Mucosa of descending colon (tissue), 3 donors: Measurements from ENCODE around the gene TNNT2. TPM values are rescaled to one million over a fixed set of nuclear protein-coding genes. Genes with fewer than 3 reads are reported as not detected.

Experiments used
- ATAC-seq: fragments of 200-7000 bp; cut with Tn5 transposase; one replicate; pipeline ENCODE4 v1.9.1; 2020; ENCODE audit warnings: mild to moderate bottlenecking, moderate library complexity
- DNase-seq, 3 donors: peaks; one replicate each; pipeline ENCODE4 v3.0.0-alpha.2; 2020
- H3K36me3 ChIP-seq: fragments of 200-600 bp; one replicate; pipeline ENCODE4 v1.8.0; 2021; ENCODE audit warnings: low read depth, mild to moderate bottlenecking
- H3K4me1 ChIP-seq: fragments of 200-600 bp; one replicate; pipeline ENCODE4 v1.8.0; 2021; ENCODE audit warnings: low read depth, mild to moderate bottlenecking
- H3K4me3 ChIP-seq: fragments of 200-600 bp; one replicate; pipeline ENCODE4 v1.8.0; 2021; ENCODE audit warnings: mild to moderate bottlenecking
- H3K9me3 ChIP-seq: fragments of 200-600 bp; one replicate; pipeline ENCODE4 v1.8.0; 2021; ENCODE audit warnings: mild to moderate bottlenecking
- intact Hi-C, 2 donors: fragments of 100-400 bp; cut with DNase I in 1 of 2; cut with micrococcal nuclease in 1 of 2; formaldehyde crosslinking; loops; one replicate each; pipeline versions ENCODE4 v1.11.0 to v1.11.1; 2022; cut with DNase I, micrococcal nuclease
- total RNA-seq, 3 donors: library from RNA; stranded (reverse); fragmentation: NEBNext Ultra II Directional in 2 of 3; extraction: Animal tissue kit (Norgen Biotek cat#: 25700) in 2 of 3; gene quantifications; one replicate each; pipeline versions ENCODE4 v1.2.1 to v1.2.4, GENCODE V29; 2021 to 2023
- TF ChIP-seq, protein P1 (sequence below): fragments of 200-600 bp; IDR thresholded peaks from one replicate; pipeline ENCODE4 v1.8.0; 2022; ENCODE audit warnings: antibody characterized with exemption, mild to moderate bottlenecking
- donor health status: DM: no; HTN: no; CAD: no; lungs with moderate emphysema.
- donor health status: DM: no; HTN: no; CAD: no.
- donor health status: DM: no; HTN: yes; CAD: no.

TNNT2 gene
- total RNA-seq, 3 donors from 2014 or later = 0.28 to 4.0 (median 2.0) TPM

DNA sequence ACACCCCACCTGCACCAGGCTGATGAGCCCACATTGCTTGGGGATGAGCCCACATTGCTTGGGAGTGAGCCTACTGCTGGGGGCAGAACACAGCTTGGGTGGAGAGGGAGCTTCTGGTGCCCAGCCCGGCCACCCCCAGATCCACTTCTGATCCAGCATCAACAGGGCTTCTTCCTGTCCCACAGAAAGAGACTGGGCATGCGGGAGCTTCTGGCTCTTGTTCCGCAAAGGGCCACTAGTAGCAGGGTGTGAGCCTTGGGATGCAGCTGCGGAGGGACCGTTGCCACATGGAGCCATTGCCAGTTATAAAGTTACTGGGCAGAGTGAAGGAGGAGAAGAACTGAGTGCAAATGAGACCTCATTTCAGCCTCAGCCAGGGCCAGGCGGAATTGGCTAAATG lies 57.8 kb downstream of the TNNT2 start:
- ATAC-seq (no peak), DNase-seq (no peak)
- TF ChIP-seq, protein P1, sequence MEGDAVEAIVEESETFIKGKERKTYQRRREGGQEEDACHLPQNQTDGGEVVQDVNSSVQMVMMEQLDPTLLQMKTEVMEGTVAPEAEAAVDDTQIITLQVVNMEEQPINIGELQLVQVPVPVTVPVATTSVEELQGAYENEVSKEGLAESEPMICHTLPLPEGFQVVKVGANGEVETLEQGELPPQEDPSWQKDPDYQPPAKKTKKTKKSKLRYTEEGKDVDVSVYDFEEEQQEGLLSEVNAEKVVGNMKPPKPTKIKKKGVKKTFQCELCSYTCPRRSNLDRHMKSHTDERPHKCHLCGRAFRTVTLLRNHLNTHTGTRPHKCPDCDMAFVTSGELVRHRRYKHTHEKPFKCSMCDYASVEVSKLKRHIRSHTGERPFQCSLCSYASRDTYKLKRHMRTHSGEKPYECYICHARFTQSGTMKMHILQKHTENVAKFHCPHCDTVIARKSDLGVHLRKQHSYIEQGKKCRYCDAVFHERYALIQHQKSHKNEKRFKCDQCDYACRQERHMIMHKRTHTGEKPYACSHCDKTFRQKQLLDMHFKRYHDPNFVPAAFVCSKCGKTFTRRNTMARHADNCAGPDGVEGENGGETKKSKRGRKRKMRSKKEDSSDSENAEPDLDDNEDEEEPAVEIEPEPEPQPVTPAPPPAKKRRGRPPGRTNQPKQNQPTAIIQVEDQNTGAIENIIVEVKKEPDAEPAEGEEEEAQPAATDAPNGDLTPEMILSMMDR = no peak
- intact Hi-C loops = no loop called here
- Histone ChIP-seq H3K36me3 (no peaks in the 10 kb centered on the region), H3K4me3 (no peak overlapping the region), H3K9me3 (no peaks in the 10 kb centered on the region), H3K4me1 (no peaks in the 10 kb centered on the region)

DNA sequence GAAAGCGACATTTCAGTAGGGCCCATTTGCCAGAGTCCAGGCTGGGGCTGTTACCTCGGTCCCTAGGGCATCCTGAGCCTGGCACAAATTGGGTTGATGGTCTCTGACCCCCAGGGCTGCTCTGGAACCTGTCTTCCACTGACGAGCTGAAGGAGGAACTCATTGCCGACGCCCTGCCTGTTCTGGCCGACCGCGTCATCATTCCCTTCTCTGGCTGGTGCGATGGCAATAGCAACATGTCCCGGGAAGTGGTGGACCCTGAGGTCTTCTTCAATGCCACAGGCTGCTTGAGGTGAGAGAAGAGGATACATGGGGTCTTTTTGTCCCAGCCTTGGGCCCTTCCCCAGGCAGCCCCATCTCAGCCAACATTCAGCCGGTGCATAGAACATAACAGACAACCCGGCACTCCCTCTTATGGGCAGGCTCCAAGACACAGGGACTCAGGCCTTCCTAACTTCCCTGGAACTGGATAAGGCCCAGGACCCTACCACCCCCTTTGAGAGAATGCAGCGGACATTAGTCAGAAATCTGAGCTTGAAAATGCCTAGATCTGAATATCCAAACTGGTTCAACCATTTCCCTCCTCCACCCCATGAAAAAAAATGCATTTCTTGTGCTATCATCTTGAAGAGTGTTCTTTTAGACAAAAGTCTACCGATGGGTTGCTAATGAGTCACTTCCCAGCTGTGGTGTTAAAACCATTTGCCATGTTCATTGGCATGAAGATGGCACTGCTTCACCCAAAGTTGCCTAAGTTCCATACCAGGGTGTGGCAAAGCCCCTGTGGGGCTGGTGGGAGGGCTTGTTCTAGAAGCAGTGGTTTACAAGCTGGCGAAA lies 58.8 kb downstream of the TNNT2 start:
- no peak for DNase-seq
- no peak for ATAC-seq
- no peaks in the 10 kb centered on the region for H3K4me1 ChIP-seq
- H3K4me3 ChIP-seq = no peak overlapping the region
- intact Hi-C loops = no loop called here
- no peaks in the 10 kb centered on the region for H3K9me3 ChIP-seq
- no peaks in the 10 kb centered on the region for H3K36me3 ChIP-seq
- TF ChIP-seq, protein P1 = no peak

DNA sequence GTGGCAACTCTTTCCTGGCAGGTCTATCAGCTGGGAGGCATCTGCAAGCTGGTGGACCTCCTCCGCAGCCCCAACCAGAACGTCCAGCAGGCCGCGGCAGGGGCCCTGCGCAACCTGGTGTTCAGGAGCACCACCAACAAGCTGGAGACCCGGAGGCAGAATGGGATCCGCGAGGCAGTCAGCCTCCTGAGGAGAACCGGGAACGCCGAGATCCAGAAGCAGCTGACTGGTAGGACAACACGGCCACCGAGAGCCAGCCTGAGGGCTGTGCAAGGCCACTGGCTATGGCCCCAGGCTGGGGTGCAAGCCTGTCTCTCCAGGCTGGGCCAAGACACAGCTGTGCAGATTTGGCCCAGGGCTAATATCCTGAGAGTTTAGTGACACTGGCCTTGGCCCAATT lies 59.9 kb downstream of the TNNT2 start:
- no peak overlapping the region for H3K4me3 ChIP-seq
- TF ChIP-seq, protein P1 = no peak
- DNase-seq (no peak), ATAC-seq (no peak)
- no peaks in the 10 kb centered on the region for H3K4me1 ChIP-seq
- intact Hi-C loops = no loop called here
- H3K9me3 ChIP-seq = no peaks in the 10 kb centered on the region
- no peaks in the 10 kb centered on the region for H3K36me3 ChIP-seq

DNA sequence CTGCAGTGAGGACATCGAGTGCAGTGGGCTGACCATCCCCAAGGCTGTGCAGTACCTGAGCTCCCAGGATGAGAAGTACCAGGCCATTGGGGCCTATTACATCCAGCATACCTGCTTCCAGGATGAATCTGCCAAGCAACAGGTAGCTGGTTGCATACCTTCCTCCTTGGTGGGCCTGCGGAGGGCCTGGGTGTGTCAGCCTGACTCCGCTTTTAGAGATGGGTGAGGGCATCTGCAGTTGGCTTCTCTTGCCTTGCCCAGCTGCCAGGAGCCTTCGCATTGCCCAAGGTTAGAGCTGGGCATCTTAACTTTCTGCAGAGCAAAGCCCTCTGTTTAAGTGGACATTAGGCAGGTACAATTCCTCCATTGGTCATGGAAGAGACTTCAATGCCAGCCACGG lies 60.9 kb downstream of the TNNT2 start:
- Histone ChIP-seq H3K9me3 (no peaks in the 10 kb centered on the region), H3K4me3 (no peak overlapping the region), H3K4me1 (no peaks in the 10 kb centered on the region), H3K36me3 (no peaks in the 10 kb centered on the region)
- intact Hi-C loops = no loop called here
- DNase-seq (no peak), ATAC-seq (no peak)
- TF ChIP-seq, protein P1 = no peak

DNA sequence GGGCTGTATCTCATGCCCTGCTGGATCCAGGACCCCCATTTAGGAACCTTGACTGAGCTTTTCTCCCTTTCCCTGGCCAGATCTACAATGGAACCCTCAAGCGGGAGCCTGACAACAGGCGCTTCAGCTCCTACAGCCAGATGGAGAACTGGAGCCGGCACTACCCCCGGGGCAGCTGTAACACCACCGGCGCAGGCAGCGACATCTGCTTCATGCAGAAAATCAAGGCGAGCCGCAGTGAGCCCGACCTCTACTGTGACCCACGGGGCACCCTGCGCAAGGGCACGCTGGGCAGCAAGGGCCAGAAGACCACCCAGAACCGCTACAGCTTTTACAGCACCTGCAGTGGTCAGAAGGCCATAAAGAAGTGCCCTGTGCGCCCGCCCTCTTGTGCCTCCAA lies 64.4 kb downstream of the TNNT2 start:
- Histone ChIP-seq H3K36me3 (no peaks in the 10 kb centered on the region), H3K4me3 (no peak overlapping the region), H3K9me3 (no peaks in the 10 kb centered on the region), H3K4me1 (peaks cover 16% of the 10 kb centered on the region)
- DNase-seq (no peak), ATAC-seq (no peak)
- intact Hi-C loops = no loop called here
- TF ChIP-seq, protein P1 = no peak
